Heart left ventricle (tissue), 16 donors: Measurements from ENCODE around the gene SMPX. TPM values are rescaled to one million over a fixed set of nuclear protein-coding genes. Genes with fewer than 3 reads are reported as not detected.

Source experiments
- ATAC-seq, 4 donors: fragments of 200-7000 bp; cut with Tn5 transposase; one replicate each; pipeline ENCODE4 v1.9.1; 2020 to 2022; ENCODE audit warnings: moderate library complexity in 4 of 4, mild to moderate bottlenecking in 3 of 4, moderate number of reproducible peaks in 1 of 4
- DNase-seq, 5 donors: peaks; one replicate each; pipeline ENCODE4 v3.0.0-alpha.2; 2020
- H3K27ac ChIP-seq, 12 donors: fragments of 200-600 bp; sonication (generic) in 4 of 12; one replicate each; pipeline versions ENCODE4 v1.5.0 to v1.8.0; 2016 to 2022; ENCODE audit warnings: mild to moderate bottlenecking in 2 of 12
- H3K27me3 ChIP-seq, 9 donors: fragments of 200-600 bp; sonication (generic) in 2 of 9; one replicate each; pipeline versions ENCODE4 v1.5.1 to v1.8.0; 2016 to 2022; ENCODE audit warnings: mild to moderate bottlenecking in 3 of 9
- H3K36me3 ChIP-seq, 9 donors: fragments of 200-600 bp; sonication (generic) in 2 of 9; one replicate each; pipeline versions ENCODE4 v1.5.0 to v1.8.0; 2018 to 2022; ENCODE audit warnings: mild to moderate bottlenecking in 2 of 9
- H3K4me1 ChIP-seq, 12 donors: fragments of 200-600 bp; sonication (generic) in 4 of 12; one replicate each; pipeline versions ENCODE4 v1.5.0 to v1.8.0; 2016 to 2022; ENCODE audit warnings: mild to moderate bottlenecking in 3 of 12
- H3K4me3 ChIP-seq, 12 donors: fragments of 200-600 bp; sonication (generic) in 4 of 12; one replicate each; pipeline versions ENCODE4 v1.5.0 to v1.8.0; 2017 to 2022; ENCODE audit warnings: mild to moderate bottlenecking in 9 of 12, moderate library complexity in 4 of 12
- H3K9me3 ChIP-seq, 12 donors: fragments of 200-600 bp; sonication (generic) in 4 of 12; one replicate each; pipeline versions ENCODE4 v1.5.0 to v1.8.0; 2016 to 2022; ENCODE audit warnings: mild to moderate bottlenecking in 1 of 12
- CTCF ChIP-seq, 12 donors: fragments of 200-600 bp; sonication (generic) in 4 of 12; IDR thresholded peaks; one replicate each; pipeline versions ENCODE4 v1.5.0 to v1.8.0; 2018 to 2022; ENCODE audit warnings: antibody characterized with exemption in 12 of 12, mild to moderate bottlenecking in 5 of 12
- POLR2A ChIP-seq, 2 donors: fragments of 450-650 bp; IDR thresholded peaks; one replicate each; pipeline ENCODE4 v1.6.1; 2017; ENCODE audit warnings: antibody characterized with exemption in 2 of 2, mild to moderate bottlenecking in 2 of 2, moderate library complexity in 2 of 2
- WGBS, 4 donors: extraction: QIAGEN DNeasy Blood & Tissue Kit in 2 of 4; methylation state at CpG; one replicate each; pipeline versions ENCODE4 v1.1.5 to v1.1.7; 2013 to 2018; 5-methylcytosine and 5-hydroxymethylcytosine counted together
- intact Hi-C, 10 donors: fragments of 100-400 bp; cut with DNase I; formaldehyde crosslinking; loops; one replicate each; pipeline versions ENCODE4 v1.11.1 to v1.14.2; 2022
- polyA plus RNA-seq, 2 donors: library from polyadenylated mRNA; stranded (reverse); fragments of 200-250 nt; gene quantifications; one replicate each; pipeline ENCODE4 v1.2.3, GENCODE V29; 2013
- total RNA-seq, 9 donors: library from RNA; depleted of rRNA in 2 of 9; stranded (reverse); fragments of >200 nt in 2 of 9; fragmentation: NEBNext Ultra II Directional in 3 of 9; extraction: Animal tissue kit (Norgen Biotek cat#: 25700) in 3 of 9; gene quantifications; one replicate each; pipeline versions ENCODE4 v1.1.0 to v1.2.4, GENCODE V29; 2016 to 2023
- donor health status: ischemic (EF 13 %, LVEDD 7.1; RV severe dilation, severe dysfunction).
- donor health status: healthy with polysubstance abuse.
- donor health status: DM: no; HTN: yes; CAD: no.
- donor health status: DM: no; HTN: no; CAD: no.
- donor health status: ischemic (EF 25% LVEDD 6.9; RV normal size, moderate dysfunction).
- donor health status: ischemic (EF 25% LVEDD 5.7; RV mildly dilated, moderate dysfunction).
- donor health status: healthy.
- donor health status: DM: yes; HTN: yes; CAD: no.
- donor health status: ischemic (EF 35%, LVEDD 5.7; RV mildly dilated, moderate dysfunction).
- donor health status: nonischemic (EF 11% LVEDD 7.7; RV severe dilation, severe dysfunction).
- donor health status: DM: yes; HTN: yes; CAD: no.
- donor health status: PGD.
- donor health status: ischemic (EF 29% LVEDD 5.4; RV normal size, mild dysfunction).
- donor health status: nonischemic (EF 23%, LVEDD 6.1; RV moderate dilation, normal function).

SMPX gene
- total and polyA plus RNA-seq, 11 donors, result 340 to 972 (median 694) TPM

GRCh38 chrX:21741364-21741763 lies 16.6 kb downstream of the SMPX start:
- Histone ChIP-seq H3K4me1 (peaks cover 0 to 51% (median 1%) of the 10 kb centered on the region in 12 donors), H3K4me3 (no peak overlapping the region), H3K27ac (peak overlapping the region in 4 of 12 donors; percentile 15 to 43 (median 30)), H3K36me3 (peaks cover 0 to 10% (median 0%) of the 10 kb centered on the region in 9 donors), H3K9me3 (no peaks in the 10 kb centered on the region), H3K27me3 (peaks cover 0 to 11% (median 0%) of the 10 kb centered on the region in 9 donors)
- ATAC-seq (no peak), DNase-seq (no peak)
- no peak for TF ChIP-seq POLR2A (IDR thresholded peaks at IDR 0.05)
- TF ChIP-seq CTCF (IDR thresholded peaks at IDR 0.05), result no peak
- intact Hi-C loops, result loop anchor here in 4 of 10 donors (10.0 kb wide), 2 partner anchors 233 to 1217 kb away; no protein-coding TSS in a partner anchor

DNA sequence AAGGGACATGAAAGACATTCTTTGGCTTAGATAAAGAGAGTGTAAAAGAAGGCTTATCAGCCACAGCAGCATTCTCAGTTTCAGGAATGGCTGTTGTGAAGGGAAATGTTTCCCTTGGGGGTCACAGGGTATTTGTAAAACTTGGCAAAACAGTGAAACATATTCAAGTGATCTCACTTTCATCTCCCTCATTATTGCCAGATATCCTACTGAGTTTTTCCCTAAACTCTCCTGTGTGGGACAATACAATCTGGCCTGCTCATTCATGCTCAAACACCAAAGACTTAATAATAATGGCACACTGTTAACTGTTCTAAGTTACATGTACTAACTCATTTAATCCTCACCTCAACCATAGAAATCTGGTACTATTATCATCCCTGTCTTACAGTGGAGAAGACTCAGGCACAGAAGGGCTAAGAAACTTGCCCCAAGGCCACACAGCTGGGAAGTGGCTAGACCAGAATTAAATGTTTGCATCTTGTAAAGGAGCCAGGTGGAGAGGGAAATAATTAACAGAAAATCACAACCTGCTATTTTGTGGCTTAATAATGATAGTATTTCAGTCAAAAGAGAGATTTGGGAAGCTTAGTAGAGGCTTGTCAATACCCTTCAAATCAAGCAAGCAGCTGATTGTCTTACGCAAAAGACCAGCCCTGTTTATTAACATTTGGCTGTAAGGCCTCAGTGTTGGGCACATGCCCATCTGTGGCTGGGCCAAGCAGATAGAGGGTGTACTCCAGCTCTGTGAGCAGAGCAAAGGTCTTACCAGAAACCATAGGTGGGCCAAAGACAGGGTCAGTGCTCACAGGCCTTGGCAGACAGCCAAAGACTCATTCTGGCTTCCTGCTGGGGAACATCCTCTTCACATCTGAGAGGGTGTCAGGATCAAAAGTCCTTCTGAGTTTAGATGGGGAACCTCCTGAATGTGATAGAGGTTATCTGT lies 17.3 kb downstream of the SMPX start:
- DNase-seq, result peak; percentile 24 to 75 (median 55)
- Histone ChIP-seq H3K4me1 (peaks cover 0 to 50% (median 1%) of the 10 kb centered on the region in 12 donors), H3K27me3 (peaks cover 0 to 11% (median 0%) of the 10 kb centered on the region in 9 donors), H3K4me3 (no peak overlapping the region), H3K36me3 (peaks cover 0 to 10% (median 0%) of the 10 kb centered on the region in 9 donors), H3K27ac (peak overlapping the region in 6 of 12 donors; percentile 31 to 49 (median 40)), H3K9me3 (no peaks in the 10 kb centered on the region)
- WGBS, 4 donors, result 43 to 65% (median 53%) methylated on average over 1 of the region's 1 CpG
- intact Hi-C loops, result loop anchor here in 4 of 10 donors (10.0 kb wide), 2 partner anchors 234 to 1216 kb away; no protein-coding TSS in a partner anchor
- ATAC-seq, result peak; percentile 81 to 93 (median 90)
- TF ChIP-seq POLR2A (IDR thresholded peaks at IDR 0.05) (no peak), CTCF (IDR thresholded peaks at IDR 0.05) (no peak)

DNA sequence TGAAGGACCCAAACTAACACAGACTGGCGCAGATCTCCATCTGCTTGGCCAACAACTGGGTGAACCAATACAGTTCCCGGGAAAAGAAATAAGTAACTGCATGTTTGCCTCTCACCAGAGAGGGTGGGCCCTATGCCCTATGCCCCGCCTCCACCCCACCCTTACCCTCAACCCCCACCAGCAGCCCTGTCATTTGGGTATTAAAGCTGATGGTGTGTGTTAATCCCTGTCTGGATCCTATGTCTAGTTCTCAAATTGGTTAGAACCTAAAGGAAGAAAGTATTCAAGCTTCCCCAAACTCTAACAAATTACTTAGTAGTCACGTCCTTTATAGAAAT lies 19.0 kb downstream of the SMPX start:
- H3K4me3 ChIP-seq, result no peak overlapping the region
- H3K4me1 ChIP-seq, result peaks cover 0 to 38% (median 0%) of the 10 kb centered on the region in 12 donors
- H3K9me3 ChIP-seq, result no peaks in the 10 kb centered on the region
- no peak for DNase-seq
- ATAC-seq, result no peak
- intact Hi-C loops, result loop anchor here in 1 of 10 donors (5.0 kb wide), 1 partner anchor 1212 kb away; no protein-coding TSS in a partner anchor
- WGBS, 4 donors, result 62 to 82% (median 78%) methylated on average over 4 of the region's 4 CpGs
- peaks cover 0 to 20% (median 0%) of the 10 kb centered on the region in 9 donors for H3K27me3 ChIP-seq
- peaks cover 0 to 10% (median 0%) of the 10 kb centered on the region in 9 donors for H3K36me3 ChIP-seq
- TF ChIP-seq POLR2A (IDR thresholded peaks at IDR 0.05), result no peak
- TF ChIP-seq CTCF (IDR thresholded peaks at IDR 0.05), result no peak
- no peak overlapping the region for H3K27ac ChIP-seq
